SK-N-SH treated with all-trans-retinoic acid at 6 μM for 48 hours (cell line): ENCODE results near the gene GNRH2.

Experiments
- CREB5 ChIP-seq: fragments of 250-450 bp; sonication (Bioruptor Pico); IDR thresholded peaks from 2 replicates; pipeline ENCODE4 v1.5.1; 2020; ENCODE audit warnings: low read depth, mild to moderate bottlenecking, moderate library complexity
- CSDC2 ChIP-seq: fragments of 250-450 bp; sonication (Bioruptor Pico); IDR thresholded peaks from 2 replicates; pipeline ENCODE4 v1.5.0; 2020; ENCODE audit warnings: mild to moderate bottlenecking, moderate library complexity
- CSRNP3 ChIP-seq: fragments of 250-450 bp; sonication (Bioruptor Pico); IDR thresholded peaks from 2 replicates; pipeline ENCODE4 v1.5.1; 2021; ENCODE audit warnings: mild to moderate bottlenecking, moderate library complexity
- PATZ1 ChIP-seq: fragments of 250-450 bp; sonication (Bioruptor Pico); IDR thresholded peaks from 2 replicates; pipeline ENCODE4 v1.8.0; 2020; ENCODE audit warnings: mild to moderate bottlenecking, moderate library complexity, borderline replicate concordance
- POU6F1 ChIP-seq: fragments of 250-450 bp; sonication (Bioruptor Pico); IDR thresholded peaks from 2 replicates; pipeline ENCODE4 v1.8.0; 2021; ENCODE audit warnings: low read depth, mild to moderate bottlenecking, moderate library complexity, borderline replicate concordance
- PPARA ChIP-seq: fragments of 250-450 bp; sonication (Bioruptor Pico); IDR thresholded peaks from 2 replicates; pipeline ENCODE4 v1.5.0; 2020; ENCODE audit warnings: mild to moderate bottlenecking, borderline replicate concordance
- SNAI2 ChIP-seq: fragments of 250-450 bp; sonication (Bioruptor Pico); IDR thresholded peaks from 2 replicates; pipeline ENCODE4 v1.5.0; 2020; ENCODE audit warnings: mild to moderate bottlenecking, moderate library complexity
- TCF4 ChIP-seq: fragments of 250-450 bp; sonication (Bioruptor Pico); IDR thresholded peaks from 2 replicates; pipeline ENCODE4 v1.8.0; 2021; ENCODE audit warnings: mild to moderate bottlenecking, moderate library complexity, borderline replicate concordance
- ZFP3 ChIP-seq: fragments of 250-450 bp; sonication (Bioruptor Pico); IDR thresholded peaks from 2 replicates; pipeline ENCODE4 v1.5.0; 2020; ENCODE audit warnings: mild to moderate bottlenecking, moderate library complexity
- ZFP30 ChIP-seq: fragments of 450-650 bp; formaldehyde crosslinking; IDR thresholded peaks from 2 replicates; pipeline ENCODE4 v1.5.0; 2022; ENCODE audit warnings: mild to moderate bottlenecking, moderate library complexity
- ZNF565 ChIP-seq: fragments of 450-650 bp; formaldehyde crosslinking; conservative IDR thresholded peaks from 2 replicates; pipeline ENCODE4 v1.5.0; 2020; ENCODE audit warnings: low read depth, mild to moderate bottlenecking, moderate library complexity
- ZNF70 ChIP-seq: fragments of 450-650 bp; formaldehyde crosslinking; IDR thresholded peaks from 2 replicates; pipeline ENCODE4 v1.5.0; 2020; ENCODE audit warnings: mild to moderate bottlenecking, moderate library complexity

GRCh38 chr20:3051385-3052019 lies 8.1 kb downstream of the GNRH2 start:
- TF ChIP-seq SNAI2 (CRISPR knock-in tag) (no peak), CREB5 (CRISPR knock-in tag) (no peak), POU6F1 (CRISPR knock-in tag) (no peak), ZFP3 (CRISPR knock-in tag) (no peak), PATZ1 (CRISPR knock-in tag) (no peak), PPARA (no peak), ZFP30 (CRISPR knock-in tag) (no peak), CSRNP3 (no peak), TCF4 (no peak), CSDC2 (no peak), ZNF70 (no peak), ZNF565 (no peak)
